GM12878 (cell line): ENCODE measurements around the gene RNF44. TPM values are rescaled to one million over a fixed set of nuclear protein-coding genes. Genes with fewer than 3 reads are reported as not detected.

Source experiments
- ATAC-seq: fragments of 200-7000 bp; cut with Tn5 transposase; 3 replicates; pipeline ENCODE4 v1.9.1; 2020; ENCODE audit warnings: mild to moderate bottlenecking, moderate library complexity
- BruUV-seq: library from RNA; stranded (reverse); fragments of 400-500 nt; replicated peaks from 2 replicates; lab custom pipeline; 2021; lab: Mats Ljungman, UMichigan
- CTCF ChIA-PET: fragments of 300-600 bp; sonication (Branson Sonifier 250); formaldehyde crosslinking; extraction: SDS; loops from one replicate; lab custom pipeline; 2021; ENCODE audit warnings: inconsistent platforms; lab: Yijun Ruan, JAX
- POLR2A ChIA-PET: fragments of 350-600 bp; formaldehyde crosslinking; extraction: SDS; loops from one replicate; lab custom pipeline; 2021; ENCODE audit warnings: inconsistent platforms; lab: Charles Lee
- RAD21 ChIA-PET: fragments of 300-600 bp; sonication (Branson Sonifier 250); formaldehyde crosslinking; loops from one replicate; lab custom pipeline; 2023; ENCODE audit warnings: antibody characterized with exemption; ENCODE audit not compliant: unreplicated experiment; lab: Charles Lee
- SMC1A ChIA-PET: fragments of 300-600 bp; sonication (Branson Sonifier 250); formaldehyde crosslinking; loops from one replicate; lab custom pipeline; 2023; ENCODE audit not compliant: unreplicated experiment, uncharacterized antibody; lab: Charles Lee
- DNase-seq: peaks from one replicate; pipeline ENCODE4 v3.0.0-alpha.2; 2011; ENCODE audit warnings: low read depth, low spot score
- FAIRE-seq: peaks from 3 replicates; lab custom pipeline; 2011; peaks lifted over from hg19 to GRCh38; lab: Jason Lieb, UNC
- H2AFZ ChIP-seq: 2 replicates; pipeline ENCODE4 v1.6.0; 2011; ENCODE audit warnings: low read depth, low read length, control low read depth; ENCODE audit not compliant: control insufficient read depth
- H3K27ac ChIP-seq: 2 replicates; pipeline ENCODE4 v1.5.1; 2011; ENCODE audit warnings: control low read depth; ENCODE audit not compliant: control insufficient read depth, insufficient read depth
- H3K27me3 ChIP-seq, 2 experiments: replicated peaks in 1 of 2; 2 replicates each; pipeline versions ENCODE4 v1.6.0 to v1.6.1; 2011; ENCODE audit warnings: low read length in 1 of 2; ENCODE audit not compliant: control insufficient read depth in 2 of 2, insufficient read depth in 2 of 2
- H3K36me3 ChIP-seq, 2 experiments: 2 replicates each; pipeline ENCODE4 v1.5.1; 2011; ENCODE audit warnings: low read length in 1 of 2; ENCODE audit not compliant: control insufficient read depth in 2 of 2, insufficient read depth in 2 of 2
- H3K4me1 ChIP-seq: 2 replicates; pipeline ENCODE4 v1.6.1; 2011; ENCODE audit warnings: mild to moderate bottlenecking, low read length, moderate library complexity, mixed read lengths; ENCODE audit not compliant: control insufficient read depth, insufficient read depth
- H3K4me2 ChIP-seq: 2 replicates; pipeline ENCODE4 v1.6.0; 2011; ENCODE audit warnings: control low read depth; ENCODE audit not compliant: control insufficient read depth, insufficient read depth
- H3K4me3 ChIP-seq: fragments of 200-600 bp; sonication (generic); 2 replicates; pipeline ENCODE4 v1.5.1; 2016
- H3K79me2 ChIP-seq: 2 replicates; pipeline ENCODE4 v1.6.0; 2011; ENCODE audit warnings: low read length; ENCODE audit not compliant: control insufficient read depth, insufficient read depth
- H3K9ac ChIP-seq: 2 replicates; pipeline ENCODE4 v1.8.0; 2011; ENCODE audit warnings: low read length, control low read depth, mixed read lengths; ENCODE audit not compliant: control insufficient read depth, insufficient read depth
- H3K9me3 ChIP-seq: replicated peaks from 3 replicates; pipeline ENCODE4 v1.5.1; 2011; ENCODE audit warnings: mild to moderate bottlenecking, low read length; ENCODE audit not compliant: control insufficient read depth, insufficient read depth
- H4K20me1 ChIP-seq: 2 replicates; pipeline ENCODE4 v1.6.0; 2011; ENCODE audit not compliant: control insufficient read depth, insufficient read depth
- BACH1 ChIP-seq: fragments of 450-650 bp; IDR thresholded peaks from 2 replicates; pipeline ENCODE4 v1.6.1; 2017; ENCODE audit warnings: mild to moderate bottlenecking, borderline replicate concordance
- BHLHE40 ChIP-seq, 2 experiments: fragments of 450-650 bp in 1 of 2; IDR thresholded peaks; 2 replicates each; pipeline ENCODE4 v1.6.1; 2011 to 2017; ENCODE audit warnings: low read depth in 2 of 2, borderline replicate concordance in 1 of 2, improper control_type of control experiment in 1 of 2, low read length in 1 of 2, mild to moderate bottlenecking in 1 of 2
- E2F4 ChIP-seq: IDR thresholded peaks from 2 replicates; pipeline ENCODE4 v1.6.1; 2012; ENCODE audit warnings: low read depth, low read length, improper control_type of control experiment
- IRF3 ChIP-seq: fragments of 450-650 bp; IDR thresholded peaks from 2 replicates; pipeline ENCODE4 v1.6.1; 2014; ENCODE audit warnings: mild to moderate bottlenecking
- NBN ChIP-seq: fragments of 450-650 bp; IDR thresholded peaks from 2 replicates; pipeline ENCODE4 v1.6.1; 2016
- NR2C1 ChIP-seq: fragments of 450-650 bp; IDR thresholded peaks from 2 replicates; pipeline ENCODE4 v1.6.1; 2017; ENCODE audit warnings: antibody characterized with exemption, mild to moderate bottlenecking, moderate library complexity
- RELA ChIP-seq: fragments of 450-650 bp; IDR thresholded peaks from 2 replicates; pipeline ENCODE4 v1.8.0; 2014; ENCODE audit warnings: borderline replicate concordance; ENCODE audit not compliant: partially characterized antibody
- WGBS: methylation state at CpG from one replicate; pipeline ENCODE4 v1.1.6; 2016; ENCODE audit warnings: low lambda C conversion rate; ENCODE audit not compliant: insufficient replicate concordance, insufficient coverage; ENCODE audit errors: missing lambda C conversion rate; 5-methylcytosine and 5-hydroxymethylcytosine counted together
- in situ Hi-C: fragments of 300-500 bp; cut with MboI; formaldehyde crosslinking; loops from 9 replicates; pipeline ENCODE4 v1.14.3; 2018; ENCODE audit warnings: mixed read lengths
- intact Hi-C: fragments of 100-400 bp; cut with micrococcal nuclease; formaldehyde crosslinking; loops from one replicate; pipeline ENCODE4 v1.14.2; 2022; ENCODE audit not compliant: unreplicated experiment
- polyA plus RNA-seq, 11 experiments: library from polyadenylated mRNA; depleted of rRNA in 4 of 11; unstranded in 6 of 11; stranded (reverse) in 5 of 11; fragments of >200 nt; fragmentation: Nextera tagmentation in 4 of 11; fragmentation: Illumina TruSeq in 1 of 11; extraction: Ambion mirVana in 4 of 11; extraction: Trizol in 1 of 11; gene quantifications; 1 replicate in 1 of 11; 2 replicates in 10 of 11; pipeline versions ENCODE4 v1.2.1 to v1.2.3, GENCODE V29; 2011 to 2016; ENCODE audit warnings: inconsistent platforms in 2 of 11, missing spikeins in 2 of 11, low read depth in 1 of 11
- total RNA-seq, 4 experiments: library from RNA; depleted of rRNA in 3 of 4; stranded (reverse); fragments of >200 nt in 3 of 4; fragmentation: Illumina TruSeq in 1 of 4; extraction: Trizol in 1 of 4; gene quantifications; 2 replicates each; pipeline versions ENCODE4 v1.2.1 to v1.2.3, GENCODE V29; 2013 to 2021
- TF ChIP-seq, protein P1 (sequence below): fragments of 450-650 bp; IDR thresholded peaks from 2 replicates; pipeline ENCODE4 v1.6.1; 2017; ENCODE audit warnings: antibody characterized with exemption, mild to moderate bottlenecking, moderate library complexity

RNF44 gene
- total and polyA plus RNA-seq, 10 of the 15 experiments (the other 5 are each of a cell fraction or from before 2014, with no cell fraction given) = 1.7 to 51.9 (median 7.9) TPM

GRCh38 chr5:176570044-176570443 lies 32.8 kb upstream of the RNF44 start:
- H3K79me2 ChIP-seq = no peaks in the 10 kb centered on the region
- FAIRE-seq (no peak), DNase-seq (no peak), ATAC-seq (no peak)
- H2AFZ ChIP-seq = no peak overlapping the region
- no peak for TF ChIP-seq NR2C1
- TF ChIP-seq IRF3 = no peak
- TF ChIP-seq RELA = no peak
- TF ChIP-seq BACH1 = no peak
- no peak for TF ChIP-seq E2F4
- TF ChIP-seq NBN = no peak
- TF ChIP-seq BHLHE40 (IDR thresholded peaks at IDR 0.05; ENCODE audit: borderline replicate concordance in 1 of 2, low read depth in 2 of 2, low read length in 1 of 2) = no peak
- TF ChIP-seq, protein P1, sequence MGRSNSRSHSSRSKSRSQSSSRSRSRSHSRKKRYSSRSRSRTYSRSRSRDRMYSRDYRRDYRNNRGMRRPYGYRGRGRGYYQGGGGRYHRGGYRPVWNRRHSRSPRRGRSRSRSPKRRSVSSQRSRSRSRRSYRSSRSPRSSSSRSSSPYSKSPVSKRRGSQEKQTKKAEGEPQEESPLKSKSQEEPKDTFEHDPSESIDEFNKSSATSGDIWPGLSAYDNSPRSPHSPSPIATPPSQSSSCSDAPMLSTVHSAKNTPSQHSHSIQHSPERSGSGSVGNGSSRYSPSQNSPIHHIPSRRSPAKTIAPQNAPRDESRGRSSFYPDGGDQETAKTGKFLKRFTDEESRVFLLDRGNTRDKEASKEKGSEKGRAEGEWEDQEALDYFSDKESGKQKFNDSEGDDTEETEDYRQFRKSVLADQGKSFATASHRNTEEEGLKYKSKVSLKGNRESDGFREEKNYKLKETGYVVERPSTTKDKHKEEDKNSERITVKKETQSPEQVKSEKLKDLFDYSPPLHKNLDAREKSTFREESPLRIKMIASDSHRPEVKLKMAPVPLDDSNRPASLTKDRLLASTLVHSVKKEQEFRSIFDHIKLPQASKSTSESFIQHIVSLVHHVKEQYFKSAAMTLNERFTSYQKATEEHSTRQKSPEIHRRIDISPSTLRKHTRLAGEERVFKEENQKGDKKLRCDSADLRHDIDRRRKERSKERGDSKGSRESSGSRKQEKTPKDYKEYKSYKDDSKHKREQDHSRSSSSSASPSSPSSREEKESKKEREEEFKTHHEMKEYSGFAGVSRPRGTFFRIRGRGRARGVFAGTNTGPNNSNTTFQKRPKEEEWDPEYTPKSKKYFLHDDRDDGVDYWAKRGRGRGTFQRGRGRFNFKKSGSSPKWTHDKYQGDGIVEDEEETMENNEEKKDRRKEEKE = no peak
- POLR2A ChIA-PET = interaction anchor here (0.5 kb wide), 1 partner anchor 1030 kb away, joined by 3 read pairs; no protein-coding TSS in a partner anchor
- no peak overlapping the region for H3K9ac ChIP-seq
- RAD21 ChIA-PET = interaction anchor here (1.2 kb wide), 1 partner anchor 154 kb away, joined by 3 read pairs; no protein-coding TSS in a partner anchor
- no peak overlapping the region for H3K27ac ChIP-seq
- no peaks in the 10 kb centered on the region for H3K4me1 ChIP-seq
- intact Hi-C loops (loop anchor here (5.0 kb wide), 2 partner anchors 47 to 77 kb away; partner anchors contain the start of gene TSPAN17), in situ Hi-C loops (no loop called here)
- H3K36me3 ChIP-seq = no peaks in the 10 kb centered on the region
- H3K27me3 ChIP-seq = peaks cover 0 to 1% of the 10 kb centered on the region in 2 experiments; a peak in 1 of 4 replicates
- no peaks in the 10 kb centered on the region for H4K20me1 ChIP-seq
- H3K4me2 ChIP-seq = no peak overlapping the region
- WGBS = 36% methylated on average over 6 of the region's 6 CpGs
- SMC1A ChIA-PET = interaction anchor here (1.6 to 1.7 kb wide), 2 partner anchors 9 to 154 kb away, joined by 5 to 6 read pairs; partner anchors contain the start of gene CLTB
- BruUV-seq = no TSS peak
- no peaks in the 10 kb centered on the region for H3K9me3 ChIP-seq
- H3K4me3 ChIP-seq = no peak overlapping the region
- CTCF ChIA-PET = interaction anchor here (0.7 to 1.2 kb wide), 5 partner anchors 9 to 154 kb away, joined by 3 to 9 read pairs (median 3); partner anchors contain the start of genes CLTB and RNF44
